Measurements from ENCODE around the gene ADAMTS2.

Gene ADAMTS2

GRCh38 chr5:179132586-179133355 lies 212.5 kb downstream of the ADAMTS2 start:
- no peak for DNase-seq

DNA sequence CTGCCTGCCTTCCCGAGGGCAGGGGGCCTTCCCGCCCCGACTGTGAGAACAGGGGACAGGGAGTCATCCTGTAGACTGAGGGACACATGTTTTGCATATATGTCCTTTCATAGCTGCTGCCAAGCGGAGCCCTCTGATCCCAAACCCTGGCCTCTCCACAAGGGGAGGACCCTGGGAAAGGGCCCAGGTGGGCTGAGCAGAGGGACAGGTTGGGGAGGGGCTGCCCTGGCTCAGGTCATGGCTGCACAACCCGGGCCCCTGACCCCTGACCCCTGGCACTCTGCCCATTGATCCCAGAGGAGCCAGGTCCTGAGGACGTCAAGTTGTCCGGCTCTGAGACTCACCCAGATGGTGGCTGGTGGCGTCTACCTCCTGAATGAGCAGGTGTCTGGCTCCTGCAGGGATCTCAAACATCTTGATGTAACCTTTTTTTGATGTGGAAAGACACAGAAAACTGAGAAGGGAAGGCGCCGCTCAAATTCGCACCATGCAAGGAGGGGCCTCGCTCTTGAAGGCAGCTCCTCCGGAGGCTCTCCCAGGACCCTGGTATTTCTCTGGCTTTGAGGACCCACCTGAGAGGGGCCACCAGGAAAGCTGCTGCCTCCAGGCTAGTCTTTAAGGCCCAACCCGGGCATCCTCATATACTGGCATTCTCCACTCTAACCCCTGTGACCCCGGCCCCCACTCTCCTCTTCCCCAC lies 213.2 kb downstream of the ADAMTS2 start:
- no peak for DNase-seq

DNA sequence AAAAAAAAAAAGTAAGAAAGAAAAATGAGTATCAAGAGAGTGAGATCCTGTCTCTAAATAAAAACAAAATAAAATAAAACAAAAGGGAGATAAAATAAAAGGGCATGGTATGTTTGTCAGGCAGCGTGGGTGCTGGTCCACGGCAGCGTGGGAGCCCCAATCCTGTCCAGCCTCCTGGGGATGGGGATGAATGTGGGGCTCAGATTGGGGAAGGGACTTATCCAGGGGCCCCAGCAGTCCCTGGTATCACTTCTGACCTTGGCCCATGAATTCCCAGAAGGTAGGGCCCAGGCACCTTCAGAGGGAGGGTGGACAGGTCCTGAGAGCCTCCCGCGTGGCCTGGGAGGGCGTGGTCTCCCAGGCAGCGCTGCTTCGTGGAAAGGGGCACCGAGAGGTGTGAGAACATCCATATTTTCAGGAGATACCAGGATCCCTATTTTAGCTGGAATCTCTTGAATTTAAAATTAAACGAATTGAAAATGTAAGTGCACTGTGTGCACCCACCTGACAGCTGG lies 213.9 kb downstream of the ADAMTS2 start:
- DNase-seq: no peak

DNA sequence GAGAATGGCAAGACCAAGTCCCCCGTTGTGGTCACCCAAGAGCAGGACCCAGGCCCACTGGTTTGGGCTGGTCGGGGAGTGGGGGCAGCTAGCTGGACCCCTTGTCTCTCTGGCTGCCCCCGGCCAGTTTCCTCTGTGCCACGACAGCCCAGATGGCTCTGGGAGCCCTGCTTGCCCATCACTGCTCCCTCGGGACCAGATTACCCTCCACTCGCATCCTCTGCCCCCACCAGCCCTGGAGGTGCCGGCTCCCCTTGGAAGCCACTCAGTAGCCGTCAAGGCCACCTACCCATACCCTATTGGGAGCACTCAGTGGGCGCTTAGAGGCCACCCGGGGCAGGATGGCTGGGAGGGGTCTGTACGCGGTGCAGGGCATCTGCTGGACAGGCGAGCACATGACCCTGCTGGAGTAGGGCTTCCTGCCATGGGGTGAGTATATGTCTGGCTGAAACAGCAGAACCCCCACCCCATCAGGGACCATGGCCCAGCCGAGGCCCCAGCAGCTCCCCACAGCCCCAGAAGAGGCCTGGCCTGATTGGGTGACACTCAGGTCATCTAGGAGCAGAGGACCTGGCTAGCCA lies 215.1 kb downstream of the ADAMTS2 start:
- DNase-seq: no peak

DNA sequence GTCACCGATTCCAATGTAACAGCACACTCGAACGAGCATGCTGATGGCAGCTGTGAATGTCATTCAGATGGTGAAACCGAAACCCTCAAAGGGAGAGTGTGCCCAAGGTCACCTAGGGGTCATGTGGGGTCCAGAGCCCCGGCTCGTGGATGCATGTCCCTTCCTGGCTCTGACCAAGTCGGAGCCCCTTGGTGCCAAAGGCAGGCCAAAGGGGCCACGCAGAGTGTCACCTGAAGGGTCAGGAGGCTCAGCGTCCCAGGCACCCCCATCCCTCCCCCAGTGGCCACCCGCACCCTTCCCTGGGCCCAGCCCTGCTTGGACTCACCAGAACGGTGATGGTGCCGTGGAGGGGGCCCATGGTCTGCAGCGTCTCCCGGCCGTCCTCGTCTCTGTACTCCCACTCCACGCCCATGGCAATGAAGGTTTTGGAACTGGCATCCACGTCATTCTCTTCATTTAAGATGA lies 215.6 kb downstream of the ADAMTS2 start:
- DNase-seq: no peak

DNA sequence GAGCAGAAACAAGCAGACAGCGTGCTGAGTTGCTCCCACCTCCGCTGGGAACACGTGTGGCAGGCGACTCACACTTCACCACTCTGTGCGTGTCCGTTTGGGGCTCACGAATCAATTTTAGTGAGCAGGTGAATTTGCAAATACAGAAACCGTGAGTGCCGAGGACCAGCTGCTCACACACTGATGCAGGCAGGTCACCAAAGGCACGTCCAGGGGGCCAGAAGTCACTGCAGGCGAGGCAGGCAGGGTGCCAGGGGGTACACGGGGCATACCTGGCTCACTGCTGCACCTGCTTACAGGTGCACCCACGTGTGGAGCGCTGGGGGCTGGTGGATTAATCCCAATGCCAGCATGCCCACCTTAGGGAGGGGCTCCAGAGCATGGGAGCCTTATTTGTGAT lies 216.3 kb downstream of the ADAMTS2 start:
- DNase-seq: no peak

- no peak for DNase-seq
Measured at GRCh38 chr5:179128041-179128365, 217.3 kb downstream of the ADAMTS2 start.

- no peak for DNase-seq
Measured at GRCh38 chr5:179127136-179128040, 217.9 kb downstream of the ADAMTS2 start.

DNA sequence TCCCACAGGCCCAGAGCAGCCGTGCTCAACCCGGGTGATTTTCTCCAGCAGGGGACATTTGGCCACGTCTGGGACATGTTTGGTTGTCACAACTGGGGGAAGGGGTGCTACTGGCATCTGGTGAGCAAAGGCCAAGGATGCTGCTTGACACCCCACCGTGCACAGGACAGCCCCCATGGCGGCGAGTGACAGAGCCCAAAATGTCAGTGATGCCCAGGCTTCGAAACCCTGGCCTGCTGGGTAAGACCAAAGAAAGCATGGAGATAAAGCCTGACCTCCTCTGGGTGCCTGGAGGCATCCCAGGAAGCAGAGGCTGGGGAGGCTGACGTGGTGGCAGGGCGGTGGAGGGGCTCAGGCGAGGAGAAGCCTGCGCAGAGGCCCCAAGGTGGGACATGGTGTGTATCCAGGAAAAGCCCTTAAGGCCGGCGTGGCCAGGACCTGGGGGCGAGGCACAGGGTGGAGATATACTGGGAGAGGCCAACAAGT lies 218.7 kb downstream of the ADAMTS2 start:
- DNase-seq: no peak

- DNase-seq: no peak
Measured at GRCh38 chr5:179125789-179126505, 219.3 kb downstream of the ADAMTS2 start.

DNA sequence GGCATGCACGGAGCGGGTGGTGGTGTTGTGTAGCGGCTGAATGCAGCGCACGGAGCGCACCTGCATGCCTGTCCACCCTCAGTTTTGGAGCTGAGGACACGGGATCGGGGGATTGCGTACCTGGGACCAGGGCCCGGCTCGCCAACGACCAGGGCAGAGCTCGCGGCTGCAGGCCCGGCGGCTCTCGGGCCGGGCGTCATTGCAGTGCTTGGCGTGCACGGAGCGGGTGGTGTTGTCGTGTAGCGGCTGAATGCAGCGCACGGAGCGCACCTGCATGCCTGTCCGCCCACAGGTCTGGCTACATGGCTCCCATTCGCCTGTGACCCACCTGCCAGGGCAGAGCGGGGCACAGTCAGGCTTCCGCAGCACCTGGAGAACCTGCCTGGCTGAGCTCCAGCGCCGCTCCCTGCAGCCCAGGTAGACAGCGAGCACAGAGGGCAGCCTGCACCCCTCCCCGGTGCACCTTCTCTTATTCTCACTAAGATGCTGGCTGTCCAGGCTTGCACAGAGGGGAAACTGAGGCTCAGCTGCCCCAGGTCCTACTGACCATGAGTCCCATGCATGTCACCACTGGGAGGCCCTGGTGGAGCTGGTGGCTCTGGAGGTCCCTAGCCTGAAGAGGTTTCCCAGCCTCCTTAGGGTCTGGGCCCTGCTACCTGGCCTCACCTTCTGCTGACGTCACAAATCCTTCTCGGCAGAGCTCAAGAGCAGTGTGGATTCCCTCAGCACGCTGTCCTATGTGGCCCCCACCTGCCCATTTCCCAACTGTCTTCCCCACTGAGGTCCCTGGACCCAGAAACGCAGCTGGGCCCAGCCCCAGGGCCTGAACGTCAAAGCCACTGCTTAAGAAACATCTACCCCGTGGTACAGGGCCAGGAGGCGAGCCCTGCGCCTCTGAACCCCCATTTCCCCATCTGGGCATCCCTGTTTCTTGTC lies 220.1 kb downstream of the ADAMTS2 start:
- DNase-seq: no peak

DNA sequence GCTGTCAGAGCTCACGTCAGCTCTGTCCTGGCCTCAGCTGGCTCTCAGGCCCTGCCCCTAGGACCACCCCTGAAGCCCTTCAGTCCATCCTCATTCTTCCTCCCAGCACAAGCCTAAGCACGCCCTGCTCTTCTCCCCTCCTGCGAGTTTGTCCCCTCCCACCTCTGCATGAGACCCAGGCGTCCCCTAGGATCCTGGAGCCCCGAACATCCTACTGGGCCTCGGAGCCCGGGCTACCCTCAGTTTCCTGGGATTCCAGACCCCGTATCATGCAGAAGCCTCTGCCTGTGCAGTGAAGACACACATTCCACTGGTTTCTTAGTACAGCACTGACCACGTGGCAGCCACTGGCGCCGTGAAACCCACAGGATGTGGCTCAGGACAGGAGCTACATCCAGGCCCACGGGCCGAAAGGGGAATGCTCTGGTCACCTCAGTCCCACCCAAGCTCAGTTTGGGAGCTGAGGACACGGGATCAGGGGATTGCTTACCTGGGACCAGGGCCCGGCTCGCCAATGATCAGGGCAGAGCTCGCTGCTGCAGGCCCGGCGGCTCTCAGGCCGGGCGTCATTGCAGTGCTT lies 220.9 kb downstream of the ADAMTS2 start:
- DNase-seq: no peak

GRCh38 chr5:179123491-179124272 lies 221.6 kb downstream of the ADAMTS2 start:
- DNase-seq: no peak

- no peak for DNase-seq
Measured at GRCh38 chr5:179123109-179123426, 222.2 kb downstream of the ADAMTS2 start.

DNA sequence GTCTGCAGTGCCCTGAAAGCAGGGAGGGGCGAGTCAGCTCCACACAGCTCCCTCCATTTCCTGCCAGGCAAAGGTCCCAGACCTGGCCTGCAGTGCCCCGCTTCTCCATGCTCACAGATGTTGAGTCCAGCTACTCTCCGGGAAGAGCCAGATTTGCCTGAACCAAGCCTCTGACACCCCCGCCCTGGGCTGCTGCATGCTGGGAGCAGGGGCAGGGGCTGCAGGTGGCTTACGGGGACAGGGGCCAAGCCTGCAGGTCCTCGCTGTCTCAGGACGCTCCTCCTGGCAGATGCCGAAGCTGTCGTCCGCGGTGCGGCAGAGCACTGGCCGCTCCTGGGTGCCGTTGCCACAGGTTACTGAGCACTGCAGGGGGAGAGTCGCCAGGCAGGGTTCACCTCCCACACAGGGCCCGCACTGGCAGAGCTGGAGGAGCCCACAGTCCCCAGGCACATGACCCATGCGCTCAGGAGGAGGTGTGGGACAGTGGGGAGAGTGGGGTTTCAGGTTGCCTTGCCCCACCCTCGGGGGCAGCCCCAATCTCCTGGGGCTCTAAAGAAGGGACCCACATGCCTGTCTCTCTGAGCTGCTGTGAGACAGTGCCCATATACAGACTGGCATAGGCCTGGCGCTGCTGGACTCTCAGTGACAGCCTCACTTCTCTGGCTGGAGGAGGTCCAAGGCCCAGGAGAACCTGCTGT lies 222.7 kb downstream of the ADAMTS2 start:
- no peak for DNase-seq

- no peak for DNase-seq
Measured at GRCh38 chr5:179121667-179122111, 223.6 kb downstream of the ADAMTS2 start.

- DNase-seq: no peak
Measured at GRCh38 chr5:179120951-179121666, 224.2 kb downstream of the ADAMTS2 start.

DNA sequence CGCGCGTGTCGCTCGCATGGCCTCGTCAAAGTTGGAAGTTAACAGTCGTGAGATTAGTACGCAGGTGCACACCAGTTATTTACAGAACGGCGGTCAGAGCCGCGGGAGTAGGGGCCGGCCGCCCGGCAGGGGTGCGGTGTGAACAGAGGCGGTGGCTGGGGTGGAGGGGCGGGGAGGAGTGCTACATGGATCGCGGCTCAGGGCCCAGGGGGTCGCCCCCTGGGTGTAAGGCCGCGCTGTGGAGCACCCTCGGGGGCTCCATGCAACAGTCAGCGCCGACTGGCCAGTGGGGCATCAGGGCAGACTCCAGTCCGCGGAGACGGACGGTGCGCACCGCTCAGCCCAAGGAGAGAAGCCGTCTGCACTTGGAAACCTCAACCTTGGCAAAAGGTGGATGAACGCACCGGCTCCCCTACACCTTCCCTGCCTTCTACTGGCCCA lies 224.8 kb downstream of the ADAMTS2 start:
- DNase-seq: no peak
